GM23338 (cell line): Measurements from ENCODE around the gene MAPK1. TPM values are rescaled to one million over a fixed set of nuclear protein-coding genes. Genes with fewer than 3 reads are reported as not detected.

Experiments
- ATAC-seq: fragments of 200-7000 bp; cut with Tn5 transposase; 3 replicates; pipeline ENCODE4 v1.9.1; 2020
- DNase-seq: peaks from one replicate; pipeline ENCODE4 v3.0.0-alpha.2; 2015; ENCODE audit warnings: low spot score
- H2AFZ ChIP-seq: fragments of 200-600 bp; sonication (generic); 2 replicates; pipeline ENCODE4 v1.8.0; 2016; ENCODE audit warnings: antibody characterized with exemption, mild to moderate bottlenecking, moderate library complexity
- H3F3A ChIP-seq: fragments of 200-600 bp; sonication (generic); replicated peaks from 2 replicates; pipeline ENCODE4 v1.8.0; 2017; ENCODE audit warnings: antibody characterized with exemption, mixed run types, low read depth
- H3K27ac ChIP-seq: fragments of 200-600 bp; sonication (generic); 2 replicates; pipeline ENCODE4 v1.6.1; 2016; ENCODE audit warnings: low read depth
- H3K27me3 ChIP-seq: fragments of 200-600 bp; sonication (generic); 2 replicates; pipeline ENCODE4 v1.8.0; 2016; ENCODE audit warnings: mild to moderate bottlenecking, mixed run types, moderate library complexity; ENCODE audit not compliant: insufficient read depth
- H3K36me3 ChIP-seq: fragments of 200-600 bp; sonication (generic); 2 replicates; pipeline ENCODE4 v1.8.0; 2016; ENCODE audit warnings: mild to moderate bottlenecking; ENCODE audit not compliant: insufficient read depth
- H3K4me1 ChIP-seq: fragments of 200-600 bp; sonication (generic); 2 replicates; pipeline ENCODE4 v1.8.0; 2016; ENCODE audit warnings: mild to moderate bottlenecking, moderate library complexity; ENCODE audit not compliant: insufficient read depth
- H3K4me2 ChIP-seq: fragments of 200-600 bp; sonication (generic); 2 replicates; pipeline ENCODE4 v1.7.1; 2017; ENCODE audit warnings: mixed run types
- H3K4me3 ChIP-seq: fragments of 200-600 bp; sonication (generic); 2 replicates; pipeline ENCODE4 v1.6.1; 2016; ENCODE audit warnings: mixed run types
- H3K79me2 ChIP-seq: fragments of 200-600 bp; sonication (generic); replicated peaks from 2 replicates; pipeline ENCODE4 v1.8.0; 2017; ENCODE audit warnings: mild to moderate bottlenecking; ENCODE audit not compliant: insufficient read depth
- H3K9me2 ChIP-seq: fragments of 200-600 bp; sonication (generic); 2 replicates; pipeline ENCODE4 v1.8.0; 2017; ENCODE audit not compliant: insufficient read depth
- H4K20me1 ChIP-seq: fragments of 200-600 bp; sonication (generic); replicated peaks from 2 replicates; pipeline ENCODE4 v1.8.0; 2017; ENCODE audit warnings: mild to moderate bottlenecking; ENCODE audit not compliant: insufficient read depth
- H3K27ac Mint-ChIP-seq: 2 replicates; pipeline ENCODE4 v1.8.0; 2020; ENCODE audit warnings: inconsistent platforms, mild to moderate bottlenecking, moderate library complexity, mixed read lengths
- H3K27me3 Mint-ChIP-seq: 3 replicates; pipeline ENCODE4 v1.8.0; 2022; ENCODE audit warnings: low read depth, mild to moderate bottlenecking, moderate library complexity, mixed read lengths, inconsistent platforms; ENCODE audit not compliant: insufficient read depth, poor library complexity
- H3K36me3 Mint-ChIP-seq: 3 replicates; pipeline ENCODE4 v1.8.0; 2021; ENCODE audit warnings: low read depth, mild to moderate bottlenecking, inconsistent platforms, moderate library complexity, mixed read lengths
- H3K4me1 Mint-ChIP-seq: 3 replicates; pipeline ENCODE4 v1.8.0; 2020; ENCODE audit warnings: mild to moderate bottlenecking, inconsistent platforms, mixed read lengths
- H3K4me3 Mint-ChIP-seq: 3 replicates; pipeline ENCODE4 v1.8.0; 2021; ENCODE audit warnings: moderate library complexity, mild to moderate bottlenecking, inconsistent platforms, mixed read lengths
- H3K9me3 Mint-ChIP-seq: 3 replicates; pipeline ENCODE4 v1.8.0; 2020; ENCODE audit warnings: moderate library complexity, mild to moderate bottlenecking, inconsistent platforms, mixed read lengths
- ETS1 ChIP-seq: IDR thresholded peaks from 2 replicates; pipeline ENCODE4 v1.6.1; 2016; ENCODE audit warnings: antibody characterized with exemption
- EZH2 ChIP-seq: fragments of 200-600 bp; sonication (generic); IDR thresholded peaks from one replicate; pipeline ENCODE4 v1.8.0; 2017; ENCODE audit warnings: antibody characterized with exemption, mild to moderate bottlenecking, low read depth; ENCODE audit not compliant: unreplicated experiment
- JUNB ChIP-seq: IDR thresholded peaks from one replicate; pipeline ENCODE4 v1.6.1; 2016; ENCODE audit warnings: antibody characterized with exemption; ENCODE audit not compliant: unreplicated experiment
- NANOG ChIP-seq: IDR thresholded peaks from 2 replicates; pipeline ENCODE4 v1.6.1; 2016; ENCODE audit warnings: antibody characterized with exemption, borderline replicate concordance
- POLR2AphosphoS5 ChIP-seq: IDR thresholded peaks from 2 replicates; pipeline ENCODE4 v1.6.1; 2016; ENCODE audit warnings: antibody characterized with exemption, low read depth
- REST ChIP-seq: IDR thresholded peaks from one replicate; pipeline ENCODE4 v1.6.1; 2018; ENCODE audit warnings: antibody characterized with exemption; ENCODE audit not compliant: unreplicated experiment
- STAT1 ChIP-seq: IDR thresholded peaks from one replicate; pipeline ENCODE4 v1.6.1; 2016; ENCODE audit warnings: antibody characterized with exemption; ENCODE audit not compliant: unreplicated experiment
- ZNF114 ChIP-seq: fragments of 250-450 bp; sonication (Bioruptor Pico); IDR thresholded peaks from 2 replicates; pipeline ENCODE4 v1.5.0; 2020; ENCODE audit warnings: mild to moderate bottlenecking, moderate library complexity
- ZNF331 ChIP-seq: fragments of 250-450 bp; sonication (Bioruptor Pico); IDR thresholded peaks from 2 replicates; pipeline ENCODE4 v1.5.0; 2020; ENCODE audit warnings: low read depth, mild to moderate bottlenecking, moderate library complexity
- polyA plus RNA-seq: library from polyadenylated mRNA; unstranded; fragments of >200 nt; fragmentation: Nextera tagmentation; extraction: Ambion mirVana; gene quantifications from 2 replicates; pipeline ENCODE4 v1.2.1, GENCODE V29; 2016
- total RNA-seq: library from RNA; depleted of rRNA; stranded (reverse); fragments of >200 nt; shearing (Covaris generic); gene quantifications from 2 replicates; pipeline ENCODE4 v1.2.3, GENCODE V29; 2014
- TF ChIP-seq, protein P1 (sequence below): fragments of 250-450 bp; sonication (Bioruptor Pico); IDR thresholded peaks from 2 replicates; pipeline ENCODE4 v1.5.0; 2020; ENCODE audit warnings: mild to moderate bottlenecking, moderate library complexity

Gene MAPK1
- total and polyA plus RNA-seq, 2 experiments from 2014 or later, result 17.4 to 77.5 TPM

GRCh38 chr22:21902296-21903087, 35.0 kb upstream of the MAPK1 start:
- H3K4me3 ChIP-seq, result no peak overlapping the region
- no peak overlapping the region for H3K4me2 ChIP-seq
- no peak overlapping the region for H3K27ac ChIP-seq
- H3K9me2 ChIP-seq, result no peaks in the 10 kb centered on the region
- H3K27me3 ChIP-seq, result no peaks in the 10 kb centered on the region
- Mint-ChIP-seq H3K4me3 (no peak overlapping the region), H3K36me3 (no peaks in the 10 kb centered on the region), H3K27ac (no peak overlapping the region), H3K9me3 (no peaks in the 10 kb centered on the region), H3K4me1 (no peaks in the 10 kb centered on the region), H3K27me3 (peaks cover 9% of the 10 kb centered on the region)
- TF ChIP-seq NANOG (no peak), ZNF331 (CRISPR knock-in tag) (no peak), JUNB (no peak)
- TF ChIP-seq, protein P1, sequence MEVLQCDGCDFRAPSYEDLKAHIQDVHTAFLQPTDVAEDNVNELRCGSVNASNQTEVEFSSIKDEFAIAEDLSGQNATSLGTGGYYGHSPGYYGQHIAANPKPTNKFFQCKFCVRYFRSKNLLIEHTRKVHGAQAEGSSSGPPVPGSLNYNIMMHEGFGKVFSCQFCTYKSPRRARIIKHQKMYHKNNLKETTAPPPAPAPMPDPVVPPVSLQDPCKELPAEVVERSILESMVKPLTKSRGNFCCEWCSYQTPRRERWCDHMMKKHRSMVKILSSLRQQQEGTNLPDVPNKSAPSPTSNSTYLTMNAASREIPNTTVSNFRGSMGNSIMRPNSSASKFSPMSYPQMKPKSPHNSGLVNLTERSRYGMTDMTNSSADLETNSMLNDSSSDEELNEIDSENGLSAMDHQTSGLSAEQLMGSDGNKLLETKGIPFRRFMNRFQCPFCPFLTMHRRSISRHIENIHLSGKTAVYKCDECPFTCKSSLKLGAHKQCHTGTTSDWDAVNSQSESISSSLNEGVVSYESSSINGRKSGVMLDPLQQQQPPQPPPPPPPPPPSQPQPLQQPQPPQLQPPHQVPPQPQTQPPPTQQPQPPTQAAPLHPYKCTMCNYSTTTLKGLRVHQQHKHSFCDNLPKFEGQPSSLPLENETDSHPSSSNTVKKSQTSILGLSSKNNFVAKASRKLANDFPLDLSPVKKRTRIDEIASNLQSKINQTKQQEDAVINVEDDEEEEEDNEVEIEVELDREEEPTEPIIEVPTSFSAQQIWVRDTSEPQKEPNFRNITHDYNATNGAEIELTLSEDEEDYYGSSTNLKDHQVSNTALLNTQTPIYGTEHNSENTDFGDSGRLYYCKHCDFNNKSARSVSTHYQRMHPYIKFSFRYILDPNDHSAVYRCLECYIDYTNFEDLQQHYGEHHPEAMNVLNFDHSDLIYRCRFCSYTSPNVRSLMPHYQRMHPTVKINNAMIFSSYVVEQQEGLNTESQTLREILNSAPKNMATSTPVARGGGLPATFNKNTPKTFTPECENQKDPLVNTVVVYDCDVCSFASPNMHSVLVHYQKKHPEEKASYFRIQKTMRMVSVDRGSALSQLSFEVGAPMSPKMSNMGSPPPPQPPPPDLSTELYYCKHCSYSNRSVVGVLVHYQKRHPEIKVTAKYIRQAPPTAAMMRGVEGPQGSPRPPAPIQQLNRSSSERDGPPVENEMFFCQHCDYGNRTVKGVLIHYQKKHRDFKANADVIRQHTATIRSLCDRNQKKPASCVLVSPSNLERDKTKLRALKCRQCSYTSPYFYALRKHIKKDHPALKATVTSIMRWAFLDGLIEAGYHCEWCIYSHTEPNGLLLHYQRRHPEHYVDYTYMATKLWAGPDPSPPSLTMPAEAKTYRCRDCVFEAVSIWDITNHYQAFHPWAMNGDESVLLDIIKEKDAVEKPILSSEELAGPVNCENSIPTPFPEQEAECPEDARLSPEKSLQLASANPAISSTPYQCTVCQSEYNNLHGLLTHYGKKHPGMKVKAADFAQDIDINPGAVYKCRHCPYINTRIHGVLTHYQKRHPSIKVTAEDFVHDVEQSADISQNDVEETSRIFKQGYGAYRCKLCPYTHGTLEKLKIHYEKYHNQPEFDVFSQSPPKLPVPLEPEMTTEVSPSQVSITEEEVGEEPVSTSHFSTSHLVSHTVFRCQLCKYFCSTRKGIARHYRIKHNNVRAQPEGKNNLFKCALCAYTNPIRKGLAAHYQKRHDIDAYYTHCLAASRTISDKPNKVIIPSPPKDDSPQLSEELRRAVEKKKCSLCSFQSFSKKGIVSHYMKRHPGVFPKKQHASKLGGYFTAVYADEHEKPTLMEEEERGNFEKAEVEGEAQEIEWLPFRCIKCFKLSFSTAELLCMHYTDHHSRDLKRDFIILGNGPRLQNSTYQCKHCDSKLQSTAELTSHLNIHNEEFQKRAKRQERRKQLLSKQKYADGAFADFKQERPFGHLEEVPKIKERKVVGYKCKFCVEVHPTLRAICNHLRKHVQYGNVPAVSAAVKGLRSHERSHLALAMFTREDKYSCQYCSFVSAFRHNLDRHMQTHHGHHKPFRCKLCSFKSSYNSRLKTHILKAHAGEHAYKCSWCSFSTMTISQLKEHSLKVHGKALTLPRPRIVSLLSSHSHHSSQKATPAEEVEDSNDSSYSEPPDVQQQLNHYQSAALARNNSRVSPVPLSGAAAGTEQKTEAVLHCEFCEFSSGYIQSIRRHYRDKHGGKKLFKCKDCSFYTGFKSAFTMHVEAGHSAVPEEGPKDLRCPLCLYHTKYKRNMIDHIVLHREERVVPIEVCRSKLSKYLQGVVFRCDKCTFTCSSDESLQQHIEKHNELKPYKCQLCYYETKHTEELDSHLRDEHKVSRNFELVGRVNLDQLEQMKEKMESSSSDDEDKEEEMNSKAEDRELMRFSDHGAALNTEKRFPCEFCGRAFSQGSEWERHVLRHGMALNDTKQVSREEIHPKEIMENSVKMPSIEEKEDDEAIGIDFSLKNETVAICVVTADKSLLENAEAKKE (CRISPR knock-in tag), result no peak
- H3K4me1 ChIP-seq, result no peaks in the 10 kb centered on the region
- H4K20me1 ChIP-seq, result no peaks in the 10 kb centered on the region
- no peaks in the 10 kb centered on the region for H3F3A ChIP-seq
- no peaks in the 10 kb centered on the region for H3K36me3 ChIP-seq
- no peak for ATAC-seq
- H2AFZ ChIP-seq, result no peak overlapping the region
- DNase-seq, result no peak
- no peaks in the 10 kb centered on the region for H3K79me2 ChIP-seq

- H3K4me3 Mint-ChIP-seq, result no peak overlapping the region
- no peaks in the 10 kb centered on the region for H3K9me2 ChIP-seq
- H3K36me3 Mint-ChIP-seq, result no peaks in the 10 kb centered on the region
- no peak overlapping the region for H3K27ac ChIP-seq
- no peaks in the 10 kb centered on the region for H3K4me1 ChIP-seq
- H3K4me3 ChIP-seq, result no peak overlapping the region
- H3K27ac Mint-ChIP-seq, result no peak overlapping the region
- no peak for DNase-seq
- no peaks in the 10 kb centered on the region for H3K36me3 ChIP-seq
- peaks cover 7% of the 10 kb centered on the region for H3K27me3 Mint-ChIP-seq
- no peak for ATAC-seq
- no peaks in the 10 kb centered on the region for H3K9me3 Mint-ChIP-seq
- H4K20me1 ChIP-seq, result no peaks in the 10 kb centered on the region
- no peaks in the 10 kb centered on the region for H3K79me2 ChIP-seq
- H3K4me1 Mint-ChIP-seq, result no peaks in the 10 kb centered on the region
- no peaks in the 10 kb centered on the region for H3F3A ChIP-seq
- H3K4me2 ChIP-seq, result no peak overlapping the region
- H3K27me3 ChIP-seq, result no peaks in the 10 kb centered on the region
- no peak overlapping the region for H2AFZ ChIP-seq
- TF ChIP-seq STAT1, result no peak
- no peak for TF ChIP-seq ETS1
- TF ChIP-seq REST, result no peak
- TF ChIP-seq ZNF114 (CRISPR knock-in tag), result no peak
- TF ChIP-seq ZNF331 (CRISPR knock-in tag), result no peak
- no peak for TF ChIP-seq NANOG
- TF ChIP-seq EZH2, result no peak
- TF ChIP-seq POLR2AphosphoS5, result no peak
Observed at GRCh38 chr22:21898354-21898896, 31.0 kb upstream of the MAPK1 start.
